ENCODE results near the gene KRTAP4-2.
A peak's percentile ranks its signal among the peaks of the same experiment; 100 is the strongest.
"Not testable (repeated sequence)": the region's sequence is repeated elsewhere in the genome, so short reads cannot be mapped to it uniquely, and the experiment has no call there.

The KRTAP4-2 gene

GRCh38 chr17:41160648-41161047 lies 17.4 kb downstream of the KRTAP4-2 start, which contains the start of gene KRTAP4-4:
TSS of gene KRTAP4-4 (minus strand) at chr17:41160748. CDS start at chr17:41160691, 57 bp downstream.
- DNase-seq: no peak

GRCh38 chr17:41160190-41160589 lies 17.8 kb downstream of the KRTAP4-2 start:
- not testable (repeated sequence) for DNase-seq

- DNase-seq: no peak
These were observed 24.2 kb downstream of the KRTAP4-2 start for GRCh38 chr17:41153856-41154255.

GRCh38 chr17:41151525-41151924 lies 26.5 kb downstream of the KRTAP4-2 start:
- no peak for DNase-seq

- no peak for DNase-seq
These were observed 28.0 kb downstream of the KRTAP4-2 start for GRCh38 chr17:41150026-41150425.

GRCh38 chr17:41149652-41149985 lies 28.4 kb downstream of the KRTAP4-2 start, which contains the start of gene KRTAP4-5:
TSS of gene KRTAP4-5 (minus strand) at chr17:41149825. CDS start at chr17:41149767, 58 bp downstream.
- no peak for DNase-seq

GRCh38 chr17:41148971-41149651 lies 28.9 kb downstream of the KRTAP4-2 start:
- not testable (repeated sequence) for DNase-seq

GRCh38 chr17:41147531-41148204 lies 30.4 kb downstream of the KRTAP4-2 start:
- no peak for DNase-seq

GRCh38 chr17:41145261-41145660 lies 32.8 kb downstream of the KRTAP4-2 start:
- no peak for DNase-seq

GRCh38 chr17:41144846-41145245 lies 33.2 kb downstream of the KRTAP4-2 start:
- no peak for DNase-seq

- no peak for DNase-seq
These were observed 36.7 kb downstream of the KRTAP4-2 start for GRCh38 chr17:41141361-41141760.

GRCh38 chr17:41140360-41141131 lies 37.5 kb downstream of the KRTAP4-2 start, which contains the start of gene KRTAP4-6:
TSS of gene KRTAP4-6 (minus strand) at chr17:41140544. CDS start at chr17:41140487, 57 bp downstream.
- peak; percentile 95 for DNase-seq

GRCh38 chr17:41139865-41140264 lies 38.2 kb downstream of the KRTAP4-2 start:
- DNase-seq: not testable (repeated sequence)

GRCh38 chr17:41133880-41134735 lies 43.9 kb downstream of the KRTAP4-2 start:
- no peak for DNase-seq

- peak; percentile 67 for DNase-seq
These were observed 46.0 kb downstream of the KRTAP4-2 start for GRCh38 chr17:41131979-41132378.
